ENCODE data around the gene RNU1-2. TPM values are rescaled to one million over a fixed set of nuclear protein-coding genes. Genes with fewer than 3 reads are reported as not detected.
"Not testable (repeated sequence)": the region's sequence is repeated elsewhere in the genome, so short reads cannot be mapped to it uniquely, and the experiment has no call there.

The RNU1-2 gene
- total RNA-seq, 4 donors from 2014 or later = under 0.01 TPM

DNA sequence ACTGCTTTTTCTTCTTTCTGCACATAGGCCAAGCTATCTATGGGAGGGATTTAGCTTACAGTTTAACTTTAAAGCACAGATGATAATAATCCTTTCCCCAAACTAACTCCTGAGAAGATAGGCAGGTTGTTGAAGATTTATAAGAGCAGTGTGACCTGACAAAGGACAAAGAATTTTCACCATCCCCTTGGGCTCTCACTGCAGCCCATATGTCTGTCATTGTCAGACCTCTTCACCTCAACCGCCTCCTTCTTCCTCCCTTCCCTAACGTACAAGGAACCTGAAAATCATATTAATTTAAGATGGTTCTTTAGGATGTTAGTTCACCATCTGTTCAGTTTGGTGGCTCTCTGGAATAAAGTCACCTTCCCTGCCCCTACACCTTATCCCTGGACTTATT lies 5.0 kb downstream of the RNU1-2 start:
- ATAC-seq (ENCODE audit: low FRiP score) (no peak), DNase-seq (ENCODE audit: low spot score) (no peak)
- TF ChIP-seq, protein P1, sequence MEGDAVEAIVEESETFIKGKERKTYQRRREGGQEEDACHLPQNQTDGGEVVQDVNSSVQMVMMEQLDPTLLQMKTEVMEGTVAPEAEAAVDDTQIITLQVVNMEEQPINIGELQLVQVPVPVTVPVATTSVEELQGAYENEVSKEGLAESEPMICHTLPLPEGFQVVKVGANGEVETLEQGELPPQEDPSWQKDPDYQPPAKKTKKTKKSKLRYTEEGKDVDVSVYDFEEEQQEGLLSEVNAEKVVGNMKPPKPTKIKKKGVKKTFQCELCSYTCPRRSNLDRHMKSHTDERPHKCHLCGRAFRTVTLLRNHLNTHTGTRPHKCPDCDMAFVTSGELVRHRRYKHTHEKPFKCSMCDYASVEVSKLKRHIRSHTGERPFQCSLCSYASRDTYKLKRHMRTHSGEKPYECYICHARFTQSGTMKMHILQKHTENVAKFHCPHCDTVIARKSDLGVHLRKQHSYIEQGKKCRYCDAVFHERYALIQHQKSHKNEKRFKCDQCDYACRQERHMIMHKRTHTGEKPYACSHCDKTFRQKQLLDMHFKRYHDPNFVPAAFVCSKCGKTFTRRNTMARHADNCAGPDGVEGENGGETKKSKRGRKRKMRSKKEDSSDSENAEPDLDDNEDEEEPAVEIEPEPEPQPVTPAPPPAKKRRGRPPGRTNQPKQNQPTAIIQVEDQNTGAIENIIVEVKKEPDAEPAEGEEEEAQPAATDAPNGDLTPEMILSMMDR (IDR thresholded peaks at IDR 0.05) = no peak

DNA sequence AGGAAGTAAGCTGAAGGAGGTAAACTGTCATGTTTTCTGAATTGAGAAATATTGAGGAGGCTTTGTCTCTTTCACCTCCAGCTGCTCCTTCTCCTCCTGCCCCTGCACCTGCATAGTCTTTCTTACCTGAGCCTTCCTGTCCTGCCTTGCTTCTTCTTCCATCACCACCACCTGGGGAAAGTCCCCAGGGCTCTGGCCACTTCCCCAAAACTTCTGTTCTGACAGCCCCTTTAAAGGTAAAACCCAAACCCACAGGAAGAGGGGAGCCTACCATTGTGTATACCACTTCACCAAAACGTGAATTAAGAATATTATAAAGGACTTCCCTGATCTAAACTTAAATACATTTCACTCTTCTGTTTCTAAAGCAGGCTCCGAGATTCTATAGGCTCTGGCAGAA lies 5.6 kb downstream of the RNU1-2 start:
- ATAC-seq (ENCODE audit: low FRiP score); DNase-seq (ENCODE audit: low spot score): not testable (repeated sequence)

DNA sequence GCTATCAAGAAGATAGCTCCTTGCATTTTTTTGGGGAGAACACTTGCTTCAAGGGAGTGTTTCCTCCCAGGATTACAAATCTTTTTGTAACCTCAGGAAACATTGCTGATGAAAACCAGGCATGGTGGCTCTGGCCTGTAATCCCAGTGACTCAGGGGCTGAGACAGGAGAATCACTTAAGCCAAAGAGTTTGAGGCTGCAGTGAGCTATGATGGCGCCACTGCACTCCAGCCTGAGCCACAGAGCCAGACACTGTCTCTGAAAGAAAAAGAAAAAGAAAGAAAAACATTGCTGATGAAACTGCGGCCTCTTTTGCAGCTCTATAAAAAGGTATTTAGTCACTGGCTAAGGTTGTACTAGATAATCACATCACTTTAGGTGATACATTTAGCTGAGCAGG lies 7.3 kb downstream of the RNU1-2 start:
- ATAC-seq (ENCODE audit: low FRiP score) = no peak

DNA sequence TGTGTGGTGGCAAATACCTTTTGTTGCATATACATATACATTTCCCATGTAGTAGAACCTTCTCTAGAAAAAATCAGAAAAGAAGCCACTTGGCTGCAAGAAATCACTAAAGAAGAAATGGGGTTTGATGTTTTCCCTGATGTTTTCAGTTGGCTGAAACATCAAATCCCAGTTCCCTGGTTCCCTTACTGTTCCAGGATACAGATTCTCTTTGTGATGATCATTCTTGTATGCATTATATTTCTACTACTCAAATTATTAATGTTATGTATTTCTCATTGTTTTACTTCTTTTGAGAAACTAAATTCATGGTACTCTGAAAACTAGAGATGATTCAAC lies 7.6 kb downstream of the RNU1-2 start:
- ATAC-seq (ENCODE audit: low FRiP score) (no peak), DNase-seq (ENCODE audit: low spot score) (no peak)
- TF ChIP-seq, protein P1 (IDR thresholded peaks at IDR 0.05) = no peak

More for the DNA sequence above, 7.3 kb downstream of the RNU1-2 start:
- DNase-seq (ENCODE audit: low spot score) = no peak
- TF ChIP-seq, protein P1 (IDR thresholded peaks at IDR 0.05) = no peak

DNA sequence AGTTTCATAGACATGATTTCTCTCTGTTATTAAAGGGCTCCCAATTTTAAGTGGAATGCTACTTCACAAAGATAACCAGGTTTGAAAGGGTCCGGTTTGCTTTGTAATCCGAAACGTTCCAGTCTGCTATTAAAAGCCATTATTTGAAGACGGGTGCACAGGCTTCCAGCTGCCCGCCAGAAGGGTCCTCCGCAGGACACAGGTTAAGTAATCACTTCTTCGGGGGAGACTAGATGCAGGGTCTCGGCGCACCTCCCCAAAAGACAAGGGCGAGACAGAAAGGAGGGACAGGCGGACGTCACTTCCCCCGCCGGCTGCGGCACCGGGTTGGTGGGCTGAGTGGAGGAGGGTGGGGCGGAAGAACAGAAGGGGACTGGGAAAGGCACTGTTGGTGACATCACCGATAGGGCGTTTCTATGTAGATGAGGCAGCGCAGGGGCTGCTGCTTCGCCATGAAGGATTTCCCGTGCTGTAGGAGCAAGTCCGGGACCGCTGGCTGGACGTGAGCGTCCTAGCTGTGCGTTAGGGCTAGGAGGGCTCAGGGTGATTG lies 8.9 kb downstream of the RNU1-2 start:
- ATAC-seq (ENCODE audit: low FRiP score) (peak; percentile 99), DNase-seq (ENCODE audit: low spot score) (peak; percentile 97)
- TF ChIP-seq, protein P1 (IDR thresholded peaks at IDR 0.05) = no peak

DNA sequence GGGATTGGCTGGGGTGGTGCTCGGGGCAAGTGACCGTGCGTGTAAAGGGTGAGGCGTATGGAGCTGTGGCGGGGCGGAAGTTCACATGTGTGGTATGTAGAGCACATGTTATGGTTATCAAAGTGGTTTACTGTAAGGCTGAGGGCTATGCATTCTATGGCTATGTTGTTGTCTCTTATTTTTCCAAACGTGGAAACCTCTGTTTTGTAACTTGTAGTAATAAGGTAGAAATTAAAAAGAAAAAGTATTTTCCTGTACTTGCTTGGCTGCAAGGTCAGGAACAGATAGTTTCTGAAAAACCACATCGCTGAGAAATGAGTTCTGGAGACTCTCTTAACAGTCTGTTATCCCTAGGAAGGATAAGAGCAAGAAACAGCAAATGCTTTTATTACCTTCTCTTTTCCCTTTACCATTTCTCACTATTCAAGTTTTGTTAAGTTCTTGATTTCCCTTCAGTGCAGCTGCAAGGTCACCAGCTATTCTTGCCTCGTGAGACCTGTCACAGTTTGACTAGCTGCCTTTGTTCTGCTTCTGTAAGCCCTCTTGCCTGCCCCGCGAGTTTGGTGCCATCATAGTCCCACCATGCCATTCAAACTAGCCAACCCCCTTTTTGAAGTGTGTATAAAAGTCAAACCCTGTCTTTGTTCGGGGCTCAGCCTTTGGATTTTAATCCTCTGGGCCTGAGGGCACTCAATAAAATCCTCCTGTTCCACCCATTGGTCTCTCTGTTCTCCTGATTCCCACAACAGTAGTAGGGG lies 9.5 kb downstream of the RNU1-2 start:
- DNase-seq (ENCODE audit: low spot score) (peak; percentile 22), ATAC-seq (ENCODE audit: low FRiP score) (peak; percentile 92)
- TF ChIP-seq, protein P1 (IDR thresholded peaks at IDR 0.05) = no peak

DNA sequence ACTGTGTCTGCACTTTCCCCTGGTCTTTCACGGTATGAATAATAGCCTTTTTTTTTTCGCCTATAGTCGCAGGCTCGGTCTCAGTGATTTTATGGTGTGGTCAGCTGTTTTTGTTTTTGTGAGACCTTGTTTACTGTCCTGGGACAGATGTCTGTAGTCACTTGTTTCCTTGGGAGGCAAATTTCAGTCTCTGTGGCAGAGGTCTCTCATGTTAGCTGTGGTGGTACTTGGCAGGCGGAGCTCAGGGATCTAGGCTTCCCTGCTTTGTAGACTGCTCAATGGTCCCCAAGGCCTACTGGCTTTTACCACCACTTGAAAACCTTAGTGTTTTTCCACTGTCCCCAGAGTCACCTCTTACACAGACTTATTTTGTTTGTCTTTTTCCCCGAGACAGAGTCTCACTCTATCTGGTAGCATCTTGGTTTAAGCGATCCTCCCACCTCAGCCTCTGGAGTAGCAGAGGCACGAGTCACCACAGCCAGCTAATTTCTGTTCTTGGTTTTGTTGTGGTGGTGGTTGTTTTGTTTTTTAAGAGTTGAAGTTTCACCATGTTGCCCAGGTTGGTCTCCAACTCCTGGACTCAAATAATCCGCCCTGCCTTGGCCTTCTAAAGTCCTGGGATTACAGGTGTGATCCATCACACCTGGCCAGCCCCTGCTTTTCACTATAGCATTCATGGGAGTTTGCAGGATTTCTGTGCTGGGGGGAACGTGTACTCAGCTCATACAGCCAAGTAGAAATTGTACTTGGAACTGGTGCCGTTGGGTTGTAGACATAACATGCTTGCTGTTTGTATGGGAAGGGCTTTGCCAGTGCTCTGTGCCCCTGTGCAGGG lies 10.3 kb downstream of the RNU1-2 start:
- ATAC-seq (ENCODE audit: low FRiP score) = no peak
- TF ChIP-seq, protein P1 (IDR thresholded peaks at IDR 0.05) = no peak
- peak; percentile 13 for DNase-seq (ENCODE audit: low spot score)

All from omental fat pad (tissue), 4 donors.